ENCODE data around the gene NKX6-1. TPM values are rescaled to one million over a fixed set of nuclear protein-coding genes. Genes with fewer than 3 reads are reported as not detected.

Gene NKX6-1
- total RNA-seq (0.17 and 0.26 TPM in 2 replicates), polyA plus RNA-seq (0.47 and 0.75 TPM in 2 replicates), polyA minus RNA-seq (ENCODE audit: low replicate concordance) (0.52 TPM in 1 of 2 replicates, not detected in the other)
- 0.56 and 0.91 TPM in 2 replicates for polyA plus RNA-seq (2012)

GRCh38 chr4:84498935-84499623 is at the start of gene NKX6-1:
NKX6-1 (minus strand) TSS chr4:84499292; CDS start chr4:84498228, 1,064 bp downstream.
- peak; percentile 55 to 85 for DNase-seq (ENCODE audit: low read depth in 2 of 2)
- H3K9ac ChIP-seq (ENCODE audit: insufficient read depth, low read length): no peak within 1 kb of the TSS
- TF ChIP-seq EZH2 (IDR thresholded peaks at IDR 0.05; ENCODE audit: low read length, missing control alignments): peak; percentile 14
- no peak for TF ChIP-seq CTCF (conservative IDR thresholded peaks at IDR 0.05 in 1 of 2, IDR thresholded peaks at IDR 0.05 in 1 of 2; ENCODE audit: low read depth in 1 of 2, low read length in 2 of 2)
- peak within 1 kb of the TSS; percentile 42 to 71 (median 54) for H3K4me3 ChIP-seq (replicated peaks in 1 of 4; ENCODE audit: control extremely low read depth in 1 of 4, insufficient read depth in 1 of 4, low read depth in 3 of 4, low read length in 4 of 4)
- H3K27ac ChIP-seq (ENCODE audit: insufficient read depth, low read length): no peak within 1 kb of the TSS
- H3K36me3 ChIP-seq (ENCODE audit: control insufficient read depth, insufficient read depth, low read length): no peaks in the 10 kb centered on the region
- peaks cover 63% of the 10 kb centered on the region for H3K27me3 ChIP-seq (ENCODE audit: control insufficient read depth, insufficient read depth, low read length)
- H4K20me1 ChIP-seq (ENCODE audit: control insufficient read depth, extremely low read depth, insufficient read depth, low read length): no peaks in the 10 kb centered on the region
- H3K79me2 ChIP-seq (ENCODE audit: control insufficient read depth, insufficient read depth, low read length): no peaks in the 10 kb centered on the region
- no peaks in the 10 kb centered on the region for H3K4me1 ChIP-seq (ENCODE audit: control insufficient read depth, extremely low read depth, insufficient read depth, low read length)
- H3K4me2 ChIP-seq (ENCODE audit: extremely low read depth, insufficient read depth, low read length): peak within 1 kb of the TSS; percentile 59
- H2AFZ ChIP-seq (ENCODE audit: low read length): peak within 1 kb of the TSS; percentile 5
- no peaks in the 10 kb centered on the region for H3K9me3 ChIP-seq (ENCODE audit: control insufficient read depth, insufficient read depth, low read depth, low read length)

- no peaks in the 10 kb centered on the region for H3K4me1 ChIP-seq (ENCODE audit: control insufficient read depth, extremely low read depth, insufficient read depth, low read length)
- TF ChIP-seq CTCF (conservative IDR thresholded peaks at IDR 0.05 in 1 of 2, IDR thresholded peaks at IDR 0.05 in 1 of 2; ENCODE audit: low read depth in 1 of 2, low read length in 2 of 2) (no peak), EZH2 (IDR thresholded peaks at IDR 0.05; ENCODE audit: low read length, missing control alignments) (no peak)
- H3K4me2 ChIP-seq (ENCODE audit: extremely low read depth, insufficient read depth, low read length): no peak overlapping the region
- no peak overlapping the region for H2AFZ ChIP-seq (ENCODE audit: low read length)
- H3K9ac ChIP-seq (ENCODE audit: insufficient read depth, low read length): no peak overlapping the region
- H4K20me1 ChIP-seq (ENCODE audit: control insufficient read depth, extremely low read depth, insufficient read depth, low read length): no peaks in the 10 kb centered on the region
- H3K9me3 ChIP-seq (ENCODE audit: control insufficient read depth, insufficient read depth, low read depth, low read length): no peaks in the 10 kb centered on the region
- no peak for DNase-seq (ENCODE audit: low read depth in 2 of 2)
- no peak overlapping the region for H3K4me3 ChIP-seq (replicated peaks in 1 of 4; ENCODE audit: control extremely low read depth in 1 of 4, insufficient read depth in 1 of 4, low read depth in 3 of 4, low read length in 4 of 4)
- H3K36me3 ChIP-seq (ENCODE audit: control insufficient read depth, insufficient read depth, low read length): no peaks in the 10 kb centered on the region
- no peaks in the 10 kb centered on the region for H3K27me3 ChIP-seq (ENCODE audit: control insufficient read depth, insufficient read depth, low read length)
- no peaks in the 10 kb centered on the region for H3K79me2 ChIP-seq (ENCODE audit: control insufficient read depth, insufficient read depth, low read length)
- no peak overlapping the region for H3K27ac ChIP-seq (ENCODE audit: insufficient read depth, low read length)
These were observed 48.1 kb upstream of the NKX6-1 start for GRCh38 chr4:84547211-84547610.

GRCh38 chr4:84545093-84545492 is 46.0 kb upstream of the NKX6-1 start:
- no peak overlapping the region for H2AFZ ChIP-seq (ENCODE audit: low read length)
- no peak overlapping the region for H3K4me2 ChIP-seq (ENCODE audit: extremely low read depth, insufficient read depth, low read length)
- no peaks in the 10 kb centered on the region for H3K79me2 ChIP-seq (ENCODE audit: control insufficient read depth, insufficient read depth, low read length)
- no peaks in the 10 kb centered on the region for H3K36me3 ChIP-seq (ENCODE audit: control insufficient read depth, insufficient read depth, low read length)
- no peak for DNase-seq (ENCODE audit: low read depth in 2 of 2)
- no peak overlapping the region for H3K9ac ChIP-seq (ENCODE audit: insufficient read depth, low read length)
- no peaks in the 10 kb centered on the region for H3K27me3 ChIP-seq (ENCODE audit: control insufficient read depth, insufficient read depth, low read length)
- no peaks in the 10 kb centered on the region for H4K20me1 ChIP-seq (ENCODE audit: control insufficient read depth, extremely low read depth, insufficient read depth, low read length)
- H3K4me1 ChIP-seq (ENCODE audit: control insufficient read depth, extremely low read depth, insufficient read depth, low read length): no peaks in the 10 kb centered on the region
- H3K4me3 ChIP-seq (replicated peaks in 1 of 4; ENCODE audit: control extremely low read depth in 1 of 4, insufficient read depth in 1 of 4, low read depth in 3 of 4, low read length in 4 of 4): no peak overlapping the region
- no peaks in the 10 kb centered on the region for H3K9me3 ChIP-seq (ENCODE audit: control insufficient read depth, insufficient read depth, low read depth, low read length)
- no peak overlapping the region for H3K27ac ChIP-seq (ENCODE audit: insufficient read depth, low read length)
- TF ChIP-seq CTCF (conservative IDR thresholded peaks at IDR 0.05 in 1 of 2, IDR thresholded peaks at IDR 0.05 in 1 of 2; ENCODE audit: low read depth in 1 of 2, low read length in 2 of 2) (no peak), EZH2 (IDR thresholded peaks at IDR 0.05; ENCODE audit: low read length, missing control alignments) (no peak)

Measured in fibroblast of lung (primary cell).